BLaER1 treated with 17β-estradiol and CSF1 and Interleukin-3, amounts not matched to agents 10 nM and 100 nM (cell line): ENCODE data around the gene OR51E2.

ENCODE experiments used
- H3K27ac ChIP-seq, 11 experiments: shearing (Covaris generic); formaldehyde crosslinking; 2 replicates each; pipeline ENCODE4 v1.8.1; 2022
- H3K27me3 ChIP-seq, 11 experiments: shearing (Covaris generic); formaldehyde crosslinking; 2 replicates each; pipeline ENCODE4 v1.8.1; 2022
- H3K36me3 ChIP-seq, 11 experiments: shearing (Covaris generic); formaldehyde crosslinking; 2 replicates each; pipeline ENCODE4 v1.8.1; 2022
- H3K4me1 ChIP-seq, 10 experiments: shearing (Covaris generic); formaldehyde crosslinking; 2 replicates each; pipeline ENCODE4 v1.8.1; 2022
- H3K4me2 ChIP-seq, 11 experiments: shearing (Covaris generic); formaldehyde crosslinking; 2 replicates each; pipeline ENCODE4 v1.8.1; 2022
- H3K4me3 ChIP-seq, 10 experiments: shearing (Covaris generic); formaldehyde crosslinking; 2 replicates each; pipeline ENCODE4 v1.8.1; 2022
- H3K9ac ChIP-seq, 11 experiments: shearing (Covaris generic); formaldehyde crosslinking; 2 replicates each; pipeline ENCODE4 v1.8.1; 2022
- H3K9me3 ChIP-seq, 11 experiments: shearing (Covaris generic); formaldehyde crosslinking; replicated peaks in 1 of 11; 2 replicates each; pipeline ENCODE4 v1.8.1; 2022
- H4K20me1 ChIP-seq, 11 experiments: shearing (Covaris generic); formaldehyde crosslinking; 2 replicates each; pipeline ENCODE4 v1.8.1; 2022
- Cebpa-rat ChIP-seq, 11 experiments: shearing (Covaris generic); IDR thresholded peaks; 2 replicates each; pipeline ENCODE4 v1.8.1; 2022

Gene OR51E2

GRCh38 chr11:4699697-4700435 lies 2.2 kb upstream of the OR51E2 start:
- no peak overlapping the region for H3K9ac ChIP-seq
- H3K27me3 ChIP-seq: no peaks in the 10 kb centered on the region
- no peak overlapping the region for H3K4me3 ChIP-seq
- peaks cover 0 to 17% (median 12%) of the 10 kb centered on the region in 10 experiments; a peak in 12 of 20 replicates for H3K4me1 ChIP-seq
- no peaks in the 10 kb centered on the region for H3K36me3 ChIP-seq
- no peaks in the 10 kb centered on the region for H4K20me1 ChIP-seq
- H3K4me2 ChIP-seq: no peak overlapping the region
- TF ChIP-seq Cebpa-rat (IDR thresholded peaks at IDR 0.05): no peak
- no peaks in the 10 kb centered on the region for H3K9me3 ChIP-seq
- H3K27ac ChIP-seq: no peak overlapping the region

DNA sequence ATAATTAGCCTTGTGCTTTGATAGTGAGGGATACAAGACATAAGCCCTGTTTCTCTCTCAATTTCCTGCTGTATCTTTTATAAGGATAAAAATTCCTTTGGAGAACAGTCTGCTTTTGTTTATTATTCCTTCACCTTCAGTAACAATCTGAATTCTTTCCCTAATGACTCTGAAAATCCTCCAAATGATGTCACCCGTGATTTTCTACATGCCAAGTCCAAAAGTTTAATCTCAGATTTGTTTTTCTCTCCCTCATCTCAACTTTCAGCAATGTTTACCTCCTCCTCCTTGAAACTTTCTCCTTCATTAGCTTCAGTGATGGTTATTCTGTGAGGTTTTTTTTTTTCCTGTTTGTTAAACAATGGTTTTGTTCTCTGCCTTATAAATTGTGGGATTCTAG lies 2.2 kb downstream of the OR51E2 start:
- Histone ChIP-seq H3K4me2 (no peak overlapping the region), H3K4me3 (no peak overlapping the region), H3K4me1 (no peaks in the 10 kb centered on the region), H3K9ac (no peak overlapping the region), H3K27me3 (no peaks in the 10 kb centered on the region), H3K9me3 (no peaks in the 10 kb centered on the region), H4K20me1 (no peaks in the 10 kb centered on the region), H3K36me3 (no peaks in the 10 kb centered on the region), H3K27ac (no peak overlapping the region)
- no peak for TF ChIP-seq Cebpa-rat (IDR thresholded peaks at IDR 0.05)

DNA sequence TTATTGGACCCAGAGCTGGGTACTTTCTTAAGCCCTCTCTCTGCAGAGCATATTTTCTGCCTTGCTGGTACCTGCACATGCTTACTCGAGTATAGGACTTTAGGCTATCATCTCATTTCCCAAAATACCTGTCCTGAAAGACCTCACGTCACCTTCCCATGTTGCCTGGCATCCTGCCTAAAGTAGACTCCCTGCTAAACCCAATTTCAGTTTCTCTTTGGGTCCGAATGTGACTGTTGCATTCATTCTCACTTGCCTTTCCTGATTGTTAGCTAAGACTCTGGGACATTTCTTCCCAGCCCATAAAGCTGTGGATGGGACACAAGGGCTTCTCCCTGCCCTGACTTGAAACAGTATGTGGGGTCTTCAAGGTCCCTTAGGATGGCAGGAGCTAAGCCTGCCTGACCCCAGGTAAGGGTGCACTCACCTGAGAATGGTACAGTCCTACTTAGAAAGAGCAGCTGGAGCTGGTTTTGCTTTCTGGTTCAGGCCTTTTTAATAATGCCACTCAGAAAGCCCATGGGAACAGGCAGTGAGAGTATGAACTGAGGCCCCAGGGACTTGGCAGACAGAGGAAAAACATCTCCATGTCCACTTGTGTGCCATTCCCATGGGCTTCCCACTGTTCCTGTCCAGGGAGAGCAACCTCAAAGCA lies 12.9 kb downstream of the OR51E2 start:
- Histone ChIP-seq H3K9me3 (no peaks in the 10 kb centered on the region; a peak in 2 of 22 replicates), H3K27ac (no peak overlapping the region), H4K20me1 (no peaks in the 10 kb centered on the region), H3K4me1 (peaks cover 0 to 16% (median 5%) of the 10 kb centered on the region in 10 experiments; a peak in 7 of 20 replicates), H3K36me3 (no peaks in the 10 kb centered on the region), H3K4me2 (no peak overlapping the region), H3K4me3 (no peak overlapping the region), H3K9ac (no peak overlapping the region), H3K27me3 (no peaks in the 10 kb centered on the region; a peak in 1 of 22 replicates)
- TF ChIP-seq Cebpa-rat (IDR thresholded peaks at IDR 0.05): no peak

DNA sequence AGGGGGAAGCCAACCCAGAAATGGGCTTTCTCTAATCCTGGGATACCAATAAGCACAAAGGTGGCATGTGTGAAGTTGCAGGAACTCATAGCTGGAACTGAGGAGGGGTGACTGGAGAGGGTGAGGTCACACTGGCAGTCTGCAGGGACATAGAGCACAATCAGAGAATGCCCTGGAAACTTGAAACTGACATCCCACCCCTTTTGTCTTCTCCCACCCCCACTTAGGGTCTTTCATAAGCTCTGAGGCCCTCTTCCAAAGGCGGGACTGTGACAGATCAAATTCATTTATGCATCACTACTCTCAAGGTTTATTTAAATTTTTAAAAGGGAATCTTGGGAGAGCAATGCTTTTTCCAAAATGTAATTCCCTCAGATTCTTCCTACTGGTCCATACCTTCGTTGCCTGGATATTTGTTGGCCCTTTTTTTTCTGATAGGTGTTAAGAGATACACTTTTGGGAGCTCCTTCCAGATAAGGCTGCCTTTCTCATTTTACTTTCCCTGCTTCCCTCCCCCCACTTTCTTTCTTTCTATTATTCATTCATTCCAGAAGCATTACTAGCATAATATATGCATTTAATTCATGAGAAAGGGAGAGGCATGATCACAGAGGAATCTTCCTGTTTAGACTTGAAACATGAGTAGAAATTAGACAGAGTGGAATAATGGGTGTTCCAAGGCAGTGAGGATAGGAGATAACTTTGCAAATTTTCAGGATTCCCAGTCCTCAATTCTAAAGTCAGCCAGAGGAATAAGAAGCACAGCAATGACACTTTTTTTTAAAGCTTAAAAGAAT lies 14.8 kb downstream of the OR51E2 start:
- no peaks in the 10 kb centered on the region; a peak in 1 of 22 replicates for H3K27me3 ChIP-seq
- no peak for TF ChIP-seq Cebpa-rat (IDR thresholded peaks at IDR 0.05)
- no peak overlapping the region for H3K9ac ChIP-seq
- no peak overlapping the region for H3K4me3 ChIP-seq
- H3K9me3 ChIP-seq: no peaks in the 10 kb centered on the region; a peak in 2 of 22 replicates
- H3K4me2 ChIP-seq: peak overlapping the region in 5 of 11 experiments; percentile 10 to 43 (median 23); a peak in 6 of 22 replicates
- no peaks in the 10 kb centered on the region for H3K36me3 ChIP-seq
- no peaks in the 10 kb centered on the region for H4K20me1 ChIP-seq
- H3K27ac ChIP-seq: no peak overlapping the region
- peaks cover 0 to 17% (median 5%) of the 10 kb centered on the region in 10 experiments; a peak in 7 of 20 replicates for H3K4me1 ChIP-seq

DNA sequence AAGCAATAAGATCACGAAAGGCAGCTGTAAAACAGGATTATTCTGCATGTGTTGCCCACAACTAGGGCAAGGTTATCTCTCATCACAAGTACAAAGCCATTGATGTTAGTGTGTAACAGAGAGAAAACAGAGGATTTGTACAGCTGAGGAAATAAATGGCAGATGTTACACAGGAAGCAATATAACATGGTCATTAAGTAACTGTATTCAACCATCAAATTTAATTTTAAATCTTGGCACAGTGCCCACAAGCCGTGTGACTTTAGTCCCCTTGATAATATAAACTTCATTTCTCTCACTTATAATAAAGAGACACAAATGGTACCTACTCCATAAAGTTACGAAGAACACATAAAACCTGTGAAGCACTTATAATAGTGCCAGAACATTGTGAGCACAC lies 17.3 kb downstream of the OR51E2 start:
- no peak overlapping the region for H3K4me3 ChIP-seq
- H3K9me3 ChIP-seq: no peaks in the 10 kb centered on the region; a peak in 2 of 22 replicates
- no peak overlapping the region for H3K9ac ChIP-seq
- no peak overlapping the region for H3K27ac ChIP-seq
- no peaks in the 10 kb centered on the region; a peak in 1 of 22 replicates for H3K27me3 ChIP-seq
- TF ChIP-seq Cebpa-rat (IDR thresholded peaks at IDR 0.05): no peak
- no peaks in the 10 kb centered on the region for H4K20me1 ChIP-seq
- H3K4me2 ChIP-seq: peak overlapping the region in 5 of 11 experiments; percentile 7 to 15 (median 11); a peak in 3 of 22 replicates
- H3K4me1 ChIP-seq: peaks cover 0 to 17% (median 5%) of the 10 kb centered on the region in 10 experiments; a peak in 7 of 20 replicates
- no peaks in the 10 kb centered on the region for H3K36me3 ChIP-seq

- Histone ChIP-seq H3K4me1 (peaks cover 0 to 12% (median under 1%) of the 10 kb centered on the region in 10 experiments; a peak in 6 of 20 replicates), H3K27ac (no peak overlapping the region), H3K4me2 (no peak overlapping the region), H3K4me3 (no peak overlapping the region), H3K36me3 (no peaks in the 10 kb centered on the region), H4K20me1 (no peaks in the 10 kb centered on the region), H3K27me3 (no peaks in the 10 kb centered on the region), H3K9me3 (no peaks in the 10 kb centered on the region; a peak in 2 of 22 replicates), H3K9ac (no peak overlapping the region)
- no peak for TF ChIP-seq Cebpa-rat (IDR thresholded peaks at IDR 0.05)
Observed at GRCh38 chr11:4677948-4678347, 19.7 kb downstream of the OR51E2 start.

DNA sequence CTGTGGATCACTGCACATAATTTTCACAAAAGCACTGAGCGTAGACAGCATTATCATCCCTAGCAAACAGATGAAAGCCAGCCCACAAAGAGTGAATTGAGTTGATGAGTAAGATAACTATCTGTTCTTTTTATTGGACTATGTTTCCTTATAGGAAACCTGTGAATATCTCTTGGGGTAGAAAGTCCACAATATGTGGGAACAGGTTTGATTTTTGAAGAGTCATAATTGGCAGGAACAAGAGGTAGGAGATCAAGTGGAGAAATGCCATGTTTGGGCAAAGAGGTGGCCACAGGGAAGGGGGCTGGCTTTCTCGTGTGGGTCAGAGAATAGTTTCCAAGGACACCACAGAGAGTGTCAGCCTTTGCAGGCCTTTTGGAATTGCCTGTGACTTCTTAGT lies 23.9 kb downstream of the OR51E2 start:
- H3K27ac ChIP-seq: no peak overlapping the region
- no peak overlapping the region for H3K4me3 ChIP-seq
- no peak overlapping the region for H3K4me2 ChIP-seq
- H3K27me3 ChIP-seq: no peaks in the 10 kb centered on the region
- no peaks in the 10 kb centered on the region for H3K36me3 ChIP-seq
- no peaks in the 10 kb centered on the region for H4K20me1 ChIP-seq
- H3K4me1 ChIP-seq: no peaks in the 10 kb centered on the region
- no peak overlapping the region for H3K9ac ChIP-seq
- H3K9me3 ChIP-seq: no peaks in the 10 kb centered on the region
- no peak for TF ChIP-seq Cebpa-rat (IDR thresholded peaks at IDR 0.05)

- no peak overlapping the region for H3K27ac ChIP-seq
Observed at GRCh38 chr11:4672470-4672869, 25.2 kb downstream of the OR51E2 start.

GRCh38 chr11:4671741-4672140 lies 25.9 kb downstream of the OR51E2 start:
- Histone ChIP-seq H3K36me3 (no peaks in the 10 kb centered on the region), H3K27ac (no peak overlapping the region), H3K9me3 (no peaks in the 10 kb centered on the region), H3K9ac (no peak overlapping the region), H4K20me1 (no peaks in the 10 kb centered on the region), H3K4me3 (no peak overlapping the region), H3K27me3 (no peaks in the 10 kb centered on the region), H3K4me2 (no peak overlapping the region), H3K4me1 (no peaks in the 10 kb centered on the region)
- TF ChIP-seq Cebpa-rat (IDR thresholded peaks at IDR 0.05): no peak

More at GRCh38 chr11:4672470-4672869, 25.2 kb downstream of the OR51E2 start:
- Histone ChIP-seq H3K9ac (no peak overlapping the region), H3K36me3 (no peaks in the 10 kb centered on the region), H3K4me2 (no peak overlapping the region), H3K4me3 (no peak overlapping the region), H3K27me3 (no peaks in the 10 kb centered on the region), H3K9me3 (no peaks in the 10 kb centered on the region), H3K4me1 (no peaks in the 10 kb centered on the region), H4K20me1 (no peaks in the 10 kb centered on the region)
- TF ChIP-seq Cebpa-rat (IDR thresholded peaks at IDR 0.05): no peak
